Stimulated activated CD8-positive, alpha-beta memory T cell treated with anti-CD3 and anti-CD28 coated beads, Interleukin-4, amount 100 ng/mL, for 24 hours (primary cell): ENCODE results near the gene VANGL2.

Experiments used
- DNase-seq: peaks from one replicate; pipeline ENCODE4 v3.0.0-alpha.2; 2020; ENCODE audit warnings: low read depth

VANGL2 gene

GRCh38 chr1:160400223-160400645 lies at the start of gene VANGL2:
Gene VANGL2 (plus strand): TSS chr1:160400564. CDS start chr1:160415838, 15,274 bp downstream.
- DNase-seq: peak; percentile 14

GRCh38 chr1:160351629-160352028 lies 48.7 kb upstream of the VANGL2 start:
- no peak for DNase-seq

GRCh38 chr1:160352555-160352954 lies 47.8 kb upstream of the VANGL2 start:
- no peak for DNase-seq

GRCh38 chr1:160353223-160353622 lies 47.1 kb upstream of the VANGL2 start:
- DNase-seq: no peak

- no peak for DNase-seq
Measured at GRCh38 chr1:160354388-160354985, 45.9 kb upstream of the VANGL2 start.

GRCh38 chr1:160357286-160358002 lies 42.9 kb upstream of the VANGL2 start:
- no peak for DNase-seq

GRCh38 chr1:160358073-160358472 lies 42.3 kb upstream of the VANGL2 start:
- no peak for DNase-seq

- no peak for DNase-seq
Measured at GRCh38 chr1:160359559-160360226, 40.7 kb upstream of the VANGL2 start.

- DNase-seq: no peak
Measured at GRCh38 chr1:160360227-160360695, 40.1 kb upstream of the VANGL2 start.

GRCh38 chr1:160361199-160361598 lies 39.2 kb upstream of the VANGL2 start:
- DNase-seq: no peak

- no peak for DNase-seq
Measured at GRCh38 chr1:160361814-160362167, 38.6 kb upstream of the VANGL2 start.

GRCh38 chr1:160362168-160362957 lies 38.0 kb upstream of the VANGL2 start:
- DNase-seq: no peak

- no peak for DNase-seq
Measured at GRCh38 chr1:160363010-160363409, 37.4 kb upstream of the VANGL2 start.

- no peak for DNase-seq
Measured at GRCh38 chr1:160363951-160364735, 36.2 kb upstream of the VANGL2 start.

GRCh38 chr1:160365325-160365724 lies 35.0 kb upstream of the VANGL2 start:
- no peak for DNase-seq

GRCh38 chr1:160366731-160367515 lies 33.4 kb upstream of the VANGL2 start, which contains the start of gene NHLH1:
Gene NHLH1 (plus strand): TSS chr1:160367071. CDS start chr1:160370732, 3,661 bp downstream.
- DNase-seq: no peak

GRCh38 chr1:160367516-160367900 lies 32.9 kb upstream of the VANGL2 start:
- no peak for DNase-seq

GRCh38 chr1:160367934-160368923 lies 32.1 kb upstream of the VANGL2 start:
- DNase-seq: no peak

- no peak for DNase-seq
Measured at GRCh38 chr1:160369087-160369486, 31.3 kb upstream of the VANGL2 start.
